Esophagus muscularis mucosa (tissue), 3 donors: ENCODE data around the gene ANKRD11.

Source experiments
- POLR2A ChIP-seq: fragments of 450-650 bp; IDR thresholded peaks from one replicate; pipeline ENCODE4 v1.6.1; 2017; ENCODE audit warnings: antibody characterized with exemption, moderate library complexity, mild to moderate bottlenecking, low read depth
- POLR2AphosphoS5 ChIP-seq, 2 donors: sonication (generic); formaldehyde crosslinking; IDR thresholded peaks; one replicate each; pipeline ENCODE4 v1.6.1; 2017; ENCODE audit warnings: antibody characterized with exemption in 2 of 2
- TF ChIP-seq, protein P1 (sequence below), 3 experiments: fragments of 200-600 bp in 2 of 3; fragments of 450-650 bp in 1 of 3; sonication (generic) in 2 of 3; IDR thresholded peaks; one replicate each; pipeline ENCODE4 v1.5.1; 2017 to 2019; ENCODE audit warnings: antibody characterized with exemption in 3 of 3, mild to moderate bottlenecking in 2 of 3, moderate library complexity in 1 of 3

DNA sequence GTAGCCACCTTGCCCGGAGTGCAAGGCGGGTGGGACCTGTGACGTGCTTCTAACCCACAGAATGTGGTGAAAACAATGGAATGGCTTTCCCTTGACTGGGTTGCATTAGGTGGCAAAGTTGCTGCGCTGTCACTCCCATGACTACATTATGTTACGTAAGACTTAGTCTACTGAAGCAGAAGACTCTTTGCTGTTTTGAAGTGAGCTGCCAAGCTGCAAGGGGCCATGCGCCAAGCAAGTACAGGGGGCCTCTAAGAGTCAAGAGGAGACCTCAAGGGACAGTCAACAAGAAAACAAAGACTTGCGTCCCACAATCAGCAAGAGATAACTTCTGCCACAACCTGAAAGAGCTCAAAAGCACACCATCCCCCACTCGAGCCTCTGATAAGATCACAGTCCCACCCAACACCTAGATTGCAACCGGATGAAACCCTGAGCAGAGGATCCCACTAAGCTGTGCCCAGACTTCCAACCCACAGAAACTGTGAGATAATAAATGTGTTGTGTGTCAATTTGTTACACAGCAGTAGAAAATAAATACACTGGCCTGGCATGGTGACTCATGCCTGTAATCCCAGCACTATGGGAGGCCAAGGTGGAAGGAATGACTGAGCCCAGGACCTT is 16.5 kb downstream of the ANKRD11 start:
- TF ChIP-seq, protein P1, sequence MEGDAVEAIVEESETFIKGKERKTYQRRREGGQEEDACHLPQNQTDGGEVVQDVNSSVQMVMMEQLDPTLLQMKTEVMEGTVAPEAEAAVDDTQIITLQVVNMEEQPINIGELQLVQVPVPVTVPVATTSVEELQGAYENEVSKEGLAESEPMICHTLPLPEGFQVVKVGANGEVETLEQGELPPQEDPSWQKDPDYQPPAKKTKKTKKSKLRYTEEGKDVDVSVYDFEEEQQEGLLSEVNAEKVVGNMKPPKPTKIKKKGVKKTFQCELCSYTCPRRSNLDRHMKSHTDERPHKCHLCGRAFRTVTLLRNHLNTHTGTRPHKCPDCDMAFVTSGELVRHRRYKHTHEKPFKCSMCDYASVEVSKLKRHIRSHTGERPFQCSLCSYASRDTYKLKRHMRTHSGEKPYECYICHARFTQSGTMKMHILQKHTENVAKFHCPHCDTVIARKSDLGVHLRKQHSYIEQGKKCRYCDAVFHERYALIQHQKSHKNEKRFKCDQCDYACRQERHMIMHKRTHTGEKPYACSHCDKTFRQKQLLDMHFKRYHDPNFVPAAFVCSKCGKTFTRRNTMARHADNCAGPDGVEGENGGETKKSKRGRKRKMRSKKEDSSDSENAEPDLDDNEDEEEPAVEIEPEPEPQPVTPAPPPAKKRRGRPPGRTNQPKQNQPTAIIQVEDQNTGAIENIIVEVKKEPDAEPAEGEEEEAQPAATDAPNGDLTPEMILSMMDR (IDR thresholded peaks at IDR 0.05) = no peak
- no peak for TF ChIP-seq POLR2A
- no peak for TF ChIP-seq POLR2AphosphoS5 (IDR thresholded peaks at IDR 0.05)
